Skeletal muscle cell (primary cell): ENCODE measurements around the gene MTCP1.

Experiments
- DNase-seq: peaks from one replicate; pipeline ENCODE4 v3.0.0-alpha.2; 2010; ENCODE audit warnings: low read depth
- H3K4me3 ChIP-seq: 2 replicates; pipeline ENCODE4 v1.5.1; 2011; ENCODE audit warnings: low read depth, mild to moderate bottlenecking, control low read depth, low read length, moderate library complexity

Gene MTCP1, protein sequence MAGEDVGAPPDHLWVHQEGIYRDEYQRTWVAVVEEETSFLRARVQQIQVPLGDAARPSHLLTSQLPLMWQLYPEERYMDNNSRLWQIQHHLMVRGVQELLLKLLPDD

GRCh38 chrX:155070975-155071693 is at the start of gene MTCP1, which contains the start of the genes BRCC3 and CMC4:
Gene MTCP1 (minus strand): TSS chrX:155071136. CDS start chrX:155066010, 5,126 bp downstream.
Gene BRCC3 (plus strand): TSS chrX:155071508. CDS start chrX:155071528, 20 bp downstream.
Gene CMC4 (minus strand): TSS chrX:155071136. CDS start chrX:155064023, 7,113 bp downstream.
- peak; percentile 40 for DNase-seq
- H3K4me3 ChIP-seq: peak within 1 kb of the TSS; percentile 70

DNA sequence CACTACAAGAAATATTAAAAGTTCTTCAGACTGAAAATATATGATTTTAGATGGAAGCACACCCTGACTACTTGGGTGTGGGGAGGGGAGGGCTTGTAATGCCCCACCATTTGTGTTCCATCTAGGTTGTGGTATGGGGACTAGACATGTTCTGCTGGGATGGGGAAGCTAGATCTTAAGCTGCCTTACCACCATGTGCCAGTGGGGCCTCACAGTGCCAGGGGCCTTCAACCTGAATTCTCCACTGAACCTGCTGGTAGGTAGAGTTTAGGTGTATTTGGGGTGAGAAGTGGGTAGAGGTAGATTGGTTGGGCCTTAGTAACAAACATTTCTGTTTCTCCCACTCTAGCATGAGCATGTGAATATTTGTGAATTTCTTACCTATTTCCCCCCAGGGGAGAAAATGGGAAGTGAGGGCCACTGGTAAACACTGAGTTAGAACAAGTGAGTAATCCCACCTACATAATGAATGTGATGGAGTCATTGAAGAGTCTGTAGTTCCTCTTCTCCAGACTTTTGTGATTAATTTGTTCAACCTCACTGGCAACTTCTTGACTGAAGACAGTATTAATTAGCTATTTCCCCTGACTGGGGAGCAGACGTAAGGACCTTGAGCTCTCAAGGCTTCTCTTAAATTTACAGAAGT is 44.4 kb upstream of the MTCP1 start:
- H3K4me3 ChIP-seq: no peak overlapping the region
- no peak for DNase-seq

GRCh38 chrX:155113097-155113496 is 42.2 kb upstream of the MTCP1 start:
- DNase-seq: no peak
- no peak overlapping the region for H3K4me3 ChIP-seq

DNA sequence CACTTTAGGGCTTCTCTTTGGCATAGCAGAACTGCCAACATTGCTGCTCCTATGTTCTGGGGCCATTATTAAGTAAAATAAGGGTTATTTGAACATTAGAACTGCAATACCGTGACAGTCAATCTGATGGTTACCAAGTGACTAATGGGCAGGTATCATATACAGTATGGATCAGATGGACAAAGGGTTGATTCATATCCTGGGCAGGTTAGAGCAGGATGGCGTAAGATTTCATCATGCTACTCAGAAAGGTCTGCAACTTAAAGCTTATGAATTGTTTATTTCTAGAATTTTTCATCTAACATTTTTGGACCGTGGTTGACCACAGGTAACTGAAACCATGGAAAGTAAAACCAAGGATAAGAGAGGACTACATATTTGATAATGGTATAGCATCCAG is 41.2 kb upstream of the MTCP1 start:
- no peak overlapping the region for H3K4me3 ChIP-seq
- DNase-seq: no peak

DNA sequence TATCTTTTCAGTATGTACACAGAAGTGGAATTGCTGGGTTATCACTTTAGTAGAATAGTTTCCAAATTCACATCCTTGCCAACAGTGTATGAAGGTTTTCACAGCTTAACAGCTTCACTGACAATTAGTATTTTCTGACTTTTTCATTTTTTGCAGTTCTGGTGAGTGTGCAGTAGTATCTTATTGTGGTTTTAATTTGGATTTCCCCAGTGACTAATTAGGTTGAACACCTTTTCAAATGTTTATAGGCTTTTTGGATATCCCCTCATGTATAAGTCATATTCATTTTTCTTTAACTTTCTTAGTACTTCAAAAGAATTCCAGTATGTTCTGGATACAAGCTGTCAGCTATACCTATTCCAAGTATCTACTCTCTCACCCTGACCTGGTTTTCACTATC is 37.5 kb upstream of the MTCP1 start:
- no peak for DNase-seq
- H3K4me3 ChIP-seq: no peak overlapping the region

- no peak overlapping the region for H3K4me3 ChIP-seq
- DNase-seq: no peak
Measured at GRCh38 chrX:155105919-155106318, 35.0 kb upstream of the MTCP1 start.

DNA sequence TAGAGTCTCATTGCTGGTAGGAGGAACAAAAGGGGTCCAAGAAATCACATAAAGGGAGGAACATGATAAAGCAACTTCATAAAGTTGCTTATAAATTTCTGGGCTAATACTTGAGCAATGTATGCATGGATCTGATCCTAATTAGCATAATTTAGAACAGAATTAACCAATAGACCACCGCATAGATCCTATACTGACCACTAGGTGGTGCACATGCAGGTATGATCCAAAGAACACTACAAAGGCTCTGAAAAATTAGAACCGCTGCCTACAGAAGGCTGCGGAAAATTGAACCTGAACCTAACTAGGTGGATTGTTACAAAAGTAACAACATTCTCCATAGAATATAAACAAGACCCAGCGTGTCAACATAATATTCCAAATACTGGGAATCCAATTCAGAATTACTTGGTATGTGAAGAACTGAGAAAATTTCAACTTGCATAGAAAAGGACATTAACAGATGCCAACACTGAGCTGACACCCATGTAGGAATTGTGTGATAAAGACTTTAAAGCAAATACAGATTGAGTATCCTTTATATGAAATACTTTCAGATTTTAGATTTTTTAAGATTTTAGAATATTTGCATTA is 23.6 kb upstream of the MTCP1 start:
- no peak overlapping the region for H3K4me3 ChIP-seq
- DNase-seq: no peak

- DNase-seq: no peak
Measured at GRCh38 chrX:155086961-155087735, 16.2 kb upstream of the MTCP1 start.

GRCh38 chrX:155086202-155086840 is 15.4 kb upstream of the MTCP1 start:
- DNase-seq: no peak
- H3K4me3 ChIP-seq: no peak overlapping the region

More at GRCh38 chrX:155086961-155087735, 16.2 kb upstream of the MTCP1 start:
- H3K4me3 ChIP-seq: no peak overlapping the region

- DNase-seq: no peak
- H3K4me3 ChIP-seq: peak overlapping the region; percentile 70
Measured at GRCh38 chrX:155071694-155072280, 851 bp upstream of the MTCP1 start.

DNA sequence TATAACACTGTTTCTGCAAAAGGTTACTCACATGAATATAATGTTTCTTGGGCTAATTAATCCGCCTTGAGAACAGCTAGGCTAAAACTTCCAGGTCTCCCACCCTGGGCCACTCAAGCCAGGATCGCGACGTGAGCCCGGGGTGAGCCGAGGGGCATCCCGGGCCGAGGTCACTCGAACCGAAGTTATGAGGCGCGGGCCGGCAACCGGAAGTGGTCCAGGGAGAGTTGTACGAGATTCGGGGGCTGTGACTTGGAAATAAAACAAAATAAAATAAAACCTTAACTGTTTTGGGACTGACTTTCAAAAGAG is 317 bp downstream of the MTCP1 start:
- no peak for DNase-seq
- H3K4me3 ChIP-seq: peak overlapping the region; percentile 62

DNA sequence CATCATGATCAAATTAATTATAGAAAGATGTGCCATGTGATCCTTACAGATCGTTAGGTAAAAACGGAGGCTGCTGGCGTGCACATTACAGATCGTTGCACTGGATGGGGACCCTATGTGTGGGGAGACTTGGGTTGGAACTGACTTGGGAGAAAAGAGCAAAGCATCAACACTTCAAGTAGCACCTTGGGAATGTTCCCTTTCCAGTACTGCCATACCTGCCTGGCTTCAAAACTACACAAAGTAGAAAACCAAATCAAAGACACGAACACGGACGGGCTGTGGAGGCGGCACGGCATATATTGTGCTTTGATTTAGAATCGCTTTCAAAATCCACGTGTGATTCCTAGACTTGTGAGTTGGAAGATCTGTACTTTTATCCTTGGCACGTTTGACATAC is 898 bp downstream of the MTCP1 start:
- peak overlapping the region; percentile 62 for H3K4me3 ChIP-seq
- DNase-seq: no peak

- no peak for DNase-seq
- peak overlapping the region; percentile 62 for H3K4me3 ChIP-seq
Measured at GRCh38 chrX:155069414-155069813, 1.5 kb downstream of the MTCP1 start.

DNA sequence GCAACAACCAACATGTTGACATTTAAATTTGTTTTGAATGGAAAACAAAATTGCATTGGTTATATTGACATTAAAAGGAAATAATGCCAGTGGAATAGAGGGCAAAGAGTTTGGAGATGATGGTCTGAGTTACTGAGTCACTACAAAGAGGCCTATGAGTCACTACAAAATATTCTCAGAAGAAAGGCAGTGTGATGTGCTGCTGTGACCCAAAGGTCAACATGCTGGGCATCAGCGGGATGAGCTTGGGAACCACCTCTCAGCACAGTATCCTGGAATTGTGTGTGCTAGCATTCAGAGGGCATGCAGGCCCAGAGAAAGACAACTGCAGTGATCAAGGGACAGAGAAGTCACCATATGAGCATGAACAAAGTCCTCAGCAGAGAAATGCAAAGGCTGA is 2.8 kb downstream of the MTCP1 start:
- H3K4me3 ChIP-seq: no peak overlapping the region
- peak; percentile 46 for DNase-seq

GRCh38 chrX:155065035-155065734 is 5.8 kb downstream of the MTCP1 start:
- no peak overlapping the region for H3K4me3 ChIP-seq
- DNase-seq: peak; percentile 35

- DNase-seq: no peak
Measured at GRCh38 chrX:155061760-155062159, 9.2 kb downstream of the MTCP1 start.

DNA sequence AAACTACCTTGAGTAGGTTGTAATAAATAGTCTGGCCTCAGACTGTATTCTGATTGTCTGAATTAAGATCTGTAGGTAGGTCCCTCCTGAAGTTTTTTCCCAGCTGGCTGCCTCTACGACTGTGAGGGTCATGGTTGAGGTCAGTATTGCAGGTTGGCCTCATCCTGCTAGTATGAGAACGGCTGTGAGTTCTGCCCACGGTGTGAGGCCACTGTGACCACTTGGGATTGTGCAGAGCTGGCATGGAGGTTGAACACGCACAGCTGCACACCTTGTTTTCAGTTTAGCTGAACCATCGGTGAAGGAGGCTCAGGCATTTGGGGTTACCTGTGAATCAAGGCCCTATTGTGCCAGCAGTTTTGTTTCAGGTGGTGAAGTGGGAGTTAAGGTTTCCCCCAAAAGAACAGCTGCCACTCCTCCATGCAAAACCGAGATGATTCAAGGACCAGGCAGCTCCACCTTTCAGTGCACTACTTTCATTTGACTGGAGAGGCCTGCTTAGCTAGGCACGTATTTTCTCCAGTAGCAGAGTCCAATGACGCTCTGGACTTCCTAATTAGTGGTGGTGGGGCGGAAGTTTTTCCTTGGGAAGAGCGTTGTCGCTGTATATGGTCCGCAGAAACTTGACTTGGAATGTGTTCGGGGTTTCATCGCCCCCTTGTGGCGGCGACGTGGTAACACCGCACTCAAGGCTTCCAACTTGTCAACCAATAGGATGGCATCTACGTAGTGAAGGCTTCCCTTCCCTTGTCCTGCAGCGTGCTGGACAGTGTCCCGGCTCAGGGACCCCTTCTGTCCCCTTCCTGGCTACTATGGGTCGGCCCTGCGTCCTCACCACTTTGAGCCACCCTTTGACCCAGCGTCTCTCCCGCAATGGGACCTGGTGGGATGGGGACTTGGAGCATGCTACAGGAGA is 13.8 kb downstream of the MTCP1 start:
- DNase-seq: peak; percentile 21
- no peak overlapping the region for H3K4me3 ChIP-seq

More at GRCh38 chrX:155061760-155062159, 9.2 kb downstream of the MTCP1 start:
- H3K4me3 ChIP-seq: no peak overlapping the region
